H1 (cell line): ENCODE measurements around the gene CD44. TPM values are rescaled to one million over a fixed set of nuclear protein-coding genes. Genes with fewer than 3 reads are reported as not detected.
"Not testable (repeated sequence)": the region's sequence is repeated elsewhere in the genome, so short reads cannot be mapped to it uniquely, and the experiment has no call there.

Experiments used
- CTCF ChIA-PET: fragments of 300-600 bp; sonication (Branson Sonifier 250); formaldehyde crosslinking; loops from one replicate; lab custom pipeline; 2021; ENCODE audit not compliant: partially characterized antibody; lab: Charles Lee
- POLR2A ChIA-PET: fragments of 300-600 bp; sonication (Branson Sonifier 250); formaldehyde crosslinking; loops from one replicate; lab custom pipeline; 2021; ENCODE audit warnings: inconsistent platforms; ENCODE audit not compliant: partially characterized antibody; lab: Charles Lee
- DNase-seq, 2 experiments: peaks; one replicate each; pipeline versions ENCODE4 v3.0.0 to v3.0.0-alpha.2; 2010 to 2022; ENCODE audit warnings: low spot score in 2 of 2, low read depth in 1 of 2, mixed read lengths in 1 of 2
- FAIRE-seq: peaks from 2 replicates; lab custom pipeline; 2011; peaks lifted over from hg19 to GRCh38; lab: Jason Lieb, UNC
- H2AFZ ChIP-seq: 2 replicates; pipeline ENCODE4 v1.8.1; 2012; ENCODE audit warnings: low read length, inconsistent platforms
- H2AK5ac ChIP-seq: 2 replicates; pipeline ENCODE4 v1.6.1; 2013; ENCODE audit warnings: low read depth, low read length
- H2BK120ac ChIP-seq: replicated peaks from 2 replicates; pipeline ENCODE3; 2013; ENCODE audit warnings: low read depth, low read length, inconsistent platforms
- H2BK12ac ChIP-seq: 2 replicates; pipeline ENCODE4 v1.6.1; 2013; ENCODE audit warnings: low read depth, low read length
- H2BK15ac ChIP-seq: 2 replicates; pipeline ENCODE4 v1.6.1; 2013; ENCODE audit warnings: low read length
- H2BK20ac ChIP-seq: 2 replicates; pipeline ENCODE4 v1.6.1; 2013; ENCODE audit warnings: low read length
- H2BK5ac ChIP-seq: 2 replicates; pipeline ENCODE4 v1.6.1; 2013; ENCODE audit warnings: low read depth, low read length
- H3K14ac ChIP-seq: 2 replicates; pipeline ENCODE4 v1.6.1; 2013; ENCODE audit warnings: inconsistent platforms; ENCODE audit not compliant: insufficient read length
- H3K18ac ChIP-seq: 2 replicates; pipeline ENCODE4 v1.6.1; 2013; ENCODE audit warnings: low read length; ENCODE audit errors: extremely low read depth
- H3K23ac ChIP-seq: 2 replicates; pipeline ENCODE4 v1.6.1; 2013; ENCODE audit warnings: inconsistent platforms; ENCODE audit not compliant: insufficient read length
- H3K23me2 ChIP-seq: 2 replicates; pipeline ENCODE4 v1.6.1; 2013; ENCODE audit warnings: low read depth, low read length
- H3K27ac ChIP-seq: 2 replicates; pipeline ENCODE4 v1.6.1; 2011; ENCODE audit warnings: low read depth, low read length, inconsistent platforms
- H3K27me3 ChIP-seq, 4 experiments: replicated peaks in 1 of 4; 1 replicate in 1 of 4; 2 replicates in 3 of 4; pipeline versions ENCODE4 v1.6.1 to v1.8.1; 2011 to 2013; ENCODE audit warnings: low read length in 3 of 4, mild to moderate bottlenecking in 3 of 4, inconsistent platforms in 2 of 4, mixed read lengths in 2 of 4, moderate library complexity in 1 of 4; ENCODE audit not compliant: control insufficient read depth in 3 of 4, insufficient read depth in 3 of 4; ENCODE audit errors: extremely low read depth in 1 of 4
- H3K36me3 ChIP-seq, 4 experiments: 2 replicates each; pipeline versions ENCODE4 v1.6.1 to v1.8.1; 2011 to 2013; ENCODE audit warnings: mild to moderate bottlenecking in 4 of 4, low read length in 3 of 4, moderate library complexity in 2 of 4, control low read depth in 1 of 4, inconsistent platforms in 1 of 4; ENCODE audit not compliant: insufficient read depth in 4 of 4, control insufficient read depth in 2 of 4
- H3K4ac ChIP-seq: replicated peaks from 2 replicates; pipeline ENCODE3; 2013; ENCODE audit warnings: low read length, low read depth, mixed read lengths, inconsistent platforms; ENCODE audit not compliant: insufficient read length
- H3K4me1 ChIP-seq, 4 experiments: replicated peaks in 1 of 4; 1 replicate in 1 of 4; 2 replicates in 3 of 4; pipeline versions ENCODE4 v1.6.1 to v1.8.1; 2011 to 2013; ENCODE audit warnings: low read length in 3 of 4, inconsistent platforms in 2 of 4, mixed read lengths in 1 of 4; ENCODE audit not compliant: insufficient read depth in 4 of 4, control insufficient read depth in 3 of 4
- H3K4me2 ChIP-seq, 2 experiments: 2 replicates each; pipeline versions ENCODE4 v1.6.1 to v1.8.1; 2011 to 2013; ENCODE audit warnings: low read depth in 2 of 2, low read length in 2 of 2, control low read depth in 1 of 2, inconsistent platforms in 1 of 2, mild to moderate bottlenecking in 1 of 2; ENCODE audit not compliant: insufficient read depth in 1 of 2
- H3K4me3 ChIP-seq, 4 experiments: fragments of 200-600, 300-600 bp in 1 of 4; sonication (generic), shearing (Covaris generic), sonication (Bioruptor Twin) in 1 of 4; 2 replicates each; pipeline versions ENCODE4 v1.5.1 to v1.8.1; 2011 to 2016; ENCODE audit warnings: low read length in 4 of 4, low read depth in 3 of 4, control low read depth in 2 of 4, inconsistent platforms in 2 of 4, mild to moderate bottlenecking in 2 of 4, mixed read lengths in 1 of 4, moderate library complexity in 1 of 4; ENCODE audit not compliant: insufficient read depth in 2 of 4; ENCODE audit errors: extremely low read depth in 1 of 4
- H3K56ac ChIP-seq: replicated peaks from 2 replicates; pipeline ENCODE3; 2013; ENCODE audit warnings: low read depth, mild to moderate bottlenecking, mixed read lengths, low read length, inconsistent platforms; ENCODE audit not compliant: insufficient read length
- H3K79me1 ChIP-seq: 2 replicates; pipeline ENCODE4 v1.6.1; 2013; ENCODE audit warnings: low read depth, low read length, control low read depth
- H3K79me2 ChIP-seq, 2 experiments: 2 replicates each; pipeline versions ENCODE4 v1.6.1 to v1.8.1; 2012 to 2013; ENCODE audit warnings: low read length in 2 of 2, mild to moderate bottlenecking in 2 of 2, inconsistent platforms in 1 of 2; ENCODE audit not compliant: insufficient read depth in 2 of 2, control insufficient read depth in 1 of 2
- H3K9ac ChIP-seq, 4 experiments: replicated peaks in 1 of 4; 1 replicate in 1 of 4; 2 replicates in 3 of 4; pipeline versions ENCODE4 v1.6.1 to v1.8.1; 2011 to 2013; ENCODE audit warnings: low read depth in 3 of 4, low read length in 3 of 4, control low read depth in 2 of 4, mild to moderate bottlenecking in 2 of 4, moderate library complexity in 2 of 4, inconsistent platforms in 1 of 4; ENCODE audit errors: extremely low read depth in 1 of 4
- H3K9me3 ChIP-seq, 2 experiments: 2 replicates each; pipeline versions ENCODE4 v1.6.1 to v1.8.1; 2012 to 2013; ENCODE audit warnings: mild to moderate bottlenecking in 2 of 2, moderate library complexity in 2 of 2, control low read depth in 1 of 2, inconsistent platforms in 1 of 2, low read depth in 1 of 2, low read length in 1 of 2, mixed read lengths in 1 of 2; ENCODE audit not compliant: insufficient read depth in 2 of 2
- H4K20me1 ChIP-seq, 2 experiments: replicated peaks in 1 of 2; 2 replicates each; pipeline versions ENCODE3 to v1.8.1; 2011 to 2013; ENCODE audit warnings: inconsistent platforms in 2 of 2, low read length in 2 of 2, mild to moderate bottlenecking in 1 of 2; ENCODE audit not compliant: insufficient read depth in 2 of 2, control insufficient read depth in 1 of 2
- H4K5ac ChIP-seq: 2 replicates; pipeline ENCODE4 v1.6.1; 2013; ENCODE audit warnings: low read length, low read depth, mixed read lengths, inconsistent platforms; ENCODE audit not compliant: insufficient read length
- H4K8ac ChIP-seq: 2 replicates; pipeline ENCODE4 v1.8.0; 2013; ENCODE audit warnings: mild to moderate bottlenecking, moderate library complexity, low read length, inconsistent platforms; ENCODE audit not compliant: insufficient read depth; ENCODE audit errors: extremely low read depth
- H4K91ac ChIP-seq: replicated peaks from 2 replicates; pipeline ENCODE3; 2013; ENCODE audit warnings: low read length, mixed read lengths, inconsistent platforms; ENCODE audit not compliant: insufficient read length
- CTBP2 ChIP-seq: IDR thresholded peaks from 2 replicates; pipeline ENCODE4 v1.7.0; 2011; ENCODE audit warnings: borderline replicate concordance, mild to moderate bottlenecking, moderate library complexity, mixed read lengths, low read length; ENCODE audit not compliant: insufficient read depth, insufficient read length
- HDAC6 ChIP-seq: IDR thresholded peaks from one replicate; pipeline ENCODE4 v1.7.1; 2012; ENCODE audit warnings: low read depth, mild to moderate bottlenecking, inconsistent platforms, low read length, moderate library complexity
- JUND ChIP-seq: IDR thresholded peaks from 2 replicates; pipeline ENCODE4 v1.6.1; 2011; ENCODE audit warnings: mild to moderate bottlenecking, improper control_type of control experiment, low read length
- WGBS, 2 experiments: shearing (Covaris generic) in 1 of 2; methylation state at CpG; one replicate each; pipeline versions ENCODE4 v1.1.6 to v1.1.7; 2013 to 2015; ENCODE audit warnings: low lambda C conversion rate in 2 of 2, mixed read lengths in 2 of 2, inconsistent platforms in 1 of 2, low coverage in 1 of 2, missing lambda C conversion rate in 1 of 2; ENCODE audit not compliant: insufficient replicate concordance in 2 of 2, insufficient coverage in 1 of 2, insufficient read length in 1 of 2; ENCODE audit errors: extremely low coverage in 1 of 2, missing lambda C conversion rate in 1 of 2; 5-methylcytosine and 5-hydroxymethylcytosine counted together
- polyA plus RNA-seq, 7 experiments: library from polyadenylated mRNA; depleted of rRNA in 3 of 7; stranded (reverse) in 5 of 7; unstranded in 2 of 7; fragments of >200 nt in 5 of 7; fragments of 200-250 nt in 2 of 7; gene quantifications; 1 replicate in 5 of 7; 2 replicates in 1 of 7; 4 replicates in 1 of 7; pipeline versions ENCODE4 v1.2.1 to v1.2.3, GENCODE V29; 2011 to 2013; ENCODE audit warnings: missing spikeins in 2 of 7, mixed read lengths in 2 of 7
- total RNA-seq: library from RNA; stranded (reverse); fragmentation: NEBNext Ultra II Directional; extraction: Animal tissue kit (Norgen Biotek cat#: 25700); gene quantifications from 2 replicates; pipeline ENCODE4 v1.2.1, GENCODE V29; 2021

The CD44 gene
- total and polyA plus RNA-seq, 2 of the 8 experiments (the other 6 are each of a cell fraction or from before 2014, with no cell fraction given): 11.8 to 13.7 TPM

- TF ChIP-seq HDAC6 (no peak), CTBP2 (no peak), JUND (no peak)
- TF ChIP-seq, all 59 proteins: peak for 0
Observed at GRCh38 chr11:35090125-35090524, 48.8 kb upstream of the CD44 start (continued).

DNA sequence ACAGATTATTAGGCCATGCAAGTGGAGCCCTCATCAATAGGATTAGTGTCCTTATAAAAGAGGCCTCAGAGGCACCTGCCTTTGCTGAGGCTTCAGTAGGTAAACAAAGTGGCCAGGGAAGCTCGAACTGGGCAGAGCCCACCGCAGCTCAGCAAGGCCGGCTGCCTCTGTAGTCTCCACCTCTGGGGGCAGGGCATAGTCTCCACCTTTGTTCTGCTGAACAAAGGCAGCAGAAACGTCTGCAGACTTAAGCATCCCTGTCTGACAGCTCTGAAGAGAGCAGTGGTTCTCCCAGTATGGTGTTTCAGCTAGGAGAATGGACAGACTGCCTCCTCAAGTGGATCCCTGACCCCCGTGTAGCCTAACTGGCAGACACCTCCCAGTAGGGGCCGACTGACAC lies 48.0 kb upstream of the CD44 start:
- not testable (repeated sequence) for H3K27me3 ChIP-seq, H4K91ac ChIP-seq, H3K18ac ChIP-seq, H4K20me1 ChIP-seq, H4K8ac ChIP-seq, H3K9ac ChIP-seq, H3K36me3 ChIP-seq, H3K4me3 ChIP-seq, H2BK120ac ChIP-seq, H3K14ac ChIP-seq, H3K4me1 ChIP-seq, FAIRE-seq, H2AFZ ChIP-seq, H2AK5ac ChIP-seq, H3K79me1 ChIP-seq, DNase-seq, H2BK20ac ChIP-seq, H2BK5ac ChIP-seq, H3K27ac ChIP-seq, H3K23ac ChIP-seq, H4K5ac ChIP-seq, H3K56ac ChIP-seq, H3K4ac ChIP-seq, H3K23me2 ChIP-seq, H3K4me2 ChIP-seq, H3K79me2 ChIP-seq, H2BK12ac ChIP-seq, H2BK15ac ChIP-seq, H3K9me3 ChIP-seq
- POLR2A ChIA-PET: interaction anchor here (1.3 kb wide), 1 partner anchor 12 kb away, joined by 3 read pairs; no protein-coding TSS in a partner anchor
- CTCF ChIA-PET: interaction anchor here (0.6 to 1.1 kb wide), 2 partner anchors 37 to 222 kb away, joined by 3 to 4 read pairs; no protein-coding TSS in a partner anchor
- WGBS, 2 experiments: 86% methylated on average over 6 of the region's 6 CpGs; no CpG with 5 or more reads in 1 of the 2 experiments
